HG02642 (cell line): Measurements from ENCODE around the gene CNN3.
"Not testable (repeated sequence)": the region's sequence is repeated elsewhere in the genome, so short reads cannot be mapped to it uniquely, and the experiment has no call there.

Experiments
- ATAC-seq: cut with Tn5 transposase; IDR thresholded peaks from one replicate; pipeline ENCODE4 v1.9.1; 2021; ENCODE audit warnings: mild to moderate bottlenecking; ENCODE audit not compliant: unreplicated experiment, poor library complexity

CNN3 gene

GRCh38 chr1:94951046-94951445 is 24.1 kb upstream of the CNN3 start:
- no peak for ATAC-seq

- ATAC-seq: no peak
Observed at GRCh38 chr1:94949681-94950661, 23.1 kb upstream of the CNN3 start.

- no peak for ATAC-seq
Observed at GRCh38 chr1:94947437-94947836, 20.5 kb upstream of the CNN3 start.

- no peak for ATAC-seq
Observed at GRCh38 chr1:94946886-94947285, 20.0 kb upstream of the CNN3 start.

GRCh38 chr1:94942171-94943128 is 15.5 kb upstream of the CNN3 start:
- no peak for ATAC-seq

- not testable (repeated sequence) for ATAC-seq
Observed at GRCh38 chr1:94941480-94941879, 14.6 kb upstream of the CNN3 start.

- no peak for ATAC-seq
Observed at GRCh38 chr1:94940738-94941137, 13.8 kb upstream of the CNN3 start.

- no peak for ATAC-seq
Observed at GRCh38 chr1:94937820-94938219, 10.9 kb upstream of the CNN3 start.

GRCh38 chr1:94936861-94937620 is 10.1 kb upstream of the CNN3 start:
- no peak for ATAC-seq

- no peak for ATAC-seq
Observed at GRCh38 chr1:94935476-94935875, 8.6 kb upstream of the CNN3 start.

- no peak for ATAC-seq
Observed at GRCh38 chr1:94935034-94935433, 8.1 kb upstream of the CNN3 start.

GRCh38 chr1:94934551-94934950 is 7.6 kb upstream of the CNN3 start:
- ATAC-seq: no peak

- no peak for ATAC-seq
Observed at GRCh38 chr1:94931254-94931841, 4.4 kb upstream of the CNN3 start.

- no peak for ATAC-seq
Observed at GRCh38 chr1:94929351-94930217, 2.7 kb upstream of the CNN3 start.

- ATAC-seq: no peak
Observed at GRCh38 chr1:94928293-94928939, 1.5 kb upstream of the CNN3 start.

- ATAC-seq: no peak
Observed at GRCh38 chr1:94927405-94928175, 680 bp upstream of the CNN3 start.

GRCh38 chr1:94926126-94926914 is 590 bp downstream of the CNN3 start:
- peak; percentile 32 for ATAC-seq
